Measurements from ENCODE around the gene RPS6KB2.

DNA sequence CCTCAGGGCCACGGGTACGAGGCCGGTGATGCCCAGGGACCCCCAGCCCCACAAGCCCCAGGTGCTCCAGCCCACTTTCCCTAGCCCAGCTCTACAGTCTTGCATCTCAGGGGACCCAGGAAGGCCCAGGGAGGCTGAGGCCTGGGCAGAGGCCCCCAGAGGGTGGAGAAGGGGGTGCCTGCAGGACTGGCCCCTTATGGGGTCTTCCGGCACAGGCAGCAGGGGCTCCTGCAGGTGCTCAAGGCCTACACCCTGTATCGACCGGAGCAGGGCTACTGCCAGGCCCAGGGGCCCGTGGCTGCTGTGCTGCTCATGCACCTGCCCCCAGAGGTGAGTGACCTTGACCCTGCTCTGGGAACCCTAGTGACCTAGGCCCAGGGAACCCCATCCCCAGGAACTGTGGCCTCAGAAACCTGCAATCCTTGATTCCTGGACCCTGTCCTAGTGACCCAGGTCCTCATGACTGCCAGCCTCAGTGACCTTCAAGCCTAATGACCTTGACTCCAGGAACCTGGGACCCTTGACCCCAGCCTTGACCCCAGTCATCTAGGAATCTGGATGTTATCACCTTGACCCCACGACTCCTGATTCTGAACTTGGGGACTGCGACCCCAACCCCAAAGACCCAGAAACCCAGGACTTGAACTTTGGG is 22.5 kb upstream of the RPS6KB2 start:
- TF ChIP-seq HNRNPK (IDR thresholded peaks at IDR 0.05; ENCODE audit: low read depth, low read length, poor library complexity, severe bottlenecking), result no peak
- no peak for TF ChIP-seq KLF10 (CRISPR knock-in tag; IDR thresholded peaks at IDR 0.05)
- no peak for TF ChIP-seq HNRNPH1 (optimal IDR thresholded peaks at IDR 0.05; ENCODE audit: low read depth, low read length)
- TF ChIP-seq ZNF239 (CRISPR knock-in tag; IDR thresholded peaks at IDR 0.05), result no peak
- TF ChIP-seq ZFX (CRISPR knock-in tag; IDR thresholded peaks at IDR 0.05), result no peak
- TF ChIP-seq, protein P1, sequence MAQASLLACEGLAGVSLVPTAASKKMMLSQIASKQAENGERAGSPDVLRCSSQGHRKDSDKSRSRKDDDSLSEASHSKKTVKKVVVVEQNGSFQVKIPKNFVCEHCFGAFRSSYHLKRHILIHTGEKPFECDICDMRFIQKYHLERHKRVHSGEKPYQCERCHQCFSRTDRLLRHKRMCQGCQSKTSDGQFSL (CRISPR knock-in tag; IDR thresholded peaks at IDR 0.05), result no peak
- TF ChIP-seq, protein P1 (tag; IDR thresholded peaks at IDR 0.05), result no peak
- TF ChIP-seq ELF2 (CRISPR knock-in tag; IDR thresholded peaks at IDR 0.05), result no peak
- TF ChIP-seq EP300 (IDR thresholded peaks at IDR 0.05; ENCODE audit: low read length), result no peak
- TF ChIP-seq ILK (tag; IDR thresholded peaks at IDR 0.05; ENCODE audit: borderline replicate concordance, low read depth), result no peak
- no peak for TF ChIP-seq POLR2A (conservative IDR thresholded peaks at IDR 0.05)
- no peak for TF ChIP-seq SIX5 (IDR thresholded peaks at IDR 0.05; ENCODE audit: borderline replicate concordance in 1 of 2, insufficient read depth in 1 of 2, low read depth in 1 of 2, low read length in 2 of 2)
- no peak for TF ChIP-seq NFIX (CRISPR knock-in tag; IDR thresholded peaks at IDR 0.05; ENCODE audit: low read depth)
- TF ChIP-seq, protein P2, sequence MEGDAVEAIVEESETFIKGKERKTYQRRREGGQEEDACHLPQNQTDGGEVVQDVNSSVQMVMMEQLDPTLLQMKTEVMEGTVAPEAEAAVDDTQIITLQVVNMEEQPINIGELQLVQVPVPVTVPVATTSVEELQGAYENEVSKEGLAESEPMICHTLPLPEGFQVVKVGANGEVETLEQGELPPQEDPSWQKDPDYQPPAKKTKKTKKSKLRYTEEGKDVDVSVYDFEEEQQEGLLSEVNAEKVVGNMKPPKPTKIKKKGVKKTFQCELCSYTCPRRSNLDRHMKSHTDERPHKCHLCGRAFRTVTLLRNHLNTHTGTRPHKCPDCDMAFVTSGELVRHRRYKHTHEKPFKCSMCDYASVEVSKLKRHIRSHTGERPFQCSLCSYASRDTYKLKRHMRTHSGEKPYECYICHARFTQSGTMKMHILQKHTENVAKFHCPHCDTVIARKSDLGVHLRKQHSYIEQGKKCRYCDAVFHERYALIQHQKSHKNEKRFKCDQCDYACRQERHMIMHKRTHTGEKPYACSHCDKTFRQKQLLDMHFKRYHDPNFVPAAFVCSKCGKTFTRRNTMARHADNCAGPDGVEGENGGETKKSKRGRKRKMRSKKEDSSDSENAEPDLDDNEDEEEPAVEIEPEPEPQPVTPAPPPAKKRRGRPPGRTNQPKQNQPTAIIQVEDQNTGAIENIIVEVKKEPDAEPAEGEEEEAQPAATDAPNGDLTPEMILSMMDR (IDR thresholded peaks at IDR 0.05 in 2 of 3, conservative IDR thresholded peaks at IDR 0.05 in 1 of 3; ENCODE audit: insufficient read depth in 2 of 3, low read depth in 1 of 3, low read length in 3 of 3), result no peak
- no peak for TF ChIP-seq SAP30 (IDR thresholded peaks at IDR 0.05; ENCODE audit: borderline replicate concordance, insufficient read depth, low read depth, low read length, poor library complexity, severe bottlenecking)

Measured in K562 (cell line).